ENCODE measurements around the gene PTPN2.
A peak's percentile ranks its signal among the peaks of the same experiment; 100 is the strongest.
"Not testable (repeated sequence)": the region's sequence is repeated elsewhere in the genome, so short reads cannot be mapped to it uniquely, and the experiment has no call there.

Gene PTPN2

GRCh38 chr18:12769644-12770440, 114.2 kb downstream of the PTPN2 start:
- peak; percentile 28 for DNase-seq

- DNase-seq: no peak
These were observed 114.9 kb downstream of the PTPN2 start for GRCh38 chr18:12769136-12769535.

- no peak for DNase-seq
These were observed 115.4 kb downstream of the PTPN2 start for GRCh38 chr18:12768625-12769024.

DNA sequence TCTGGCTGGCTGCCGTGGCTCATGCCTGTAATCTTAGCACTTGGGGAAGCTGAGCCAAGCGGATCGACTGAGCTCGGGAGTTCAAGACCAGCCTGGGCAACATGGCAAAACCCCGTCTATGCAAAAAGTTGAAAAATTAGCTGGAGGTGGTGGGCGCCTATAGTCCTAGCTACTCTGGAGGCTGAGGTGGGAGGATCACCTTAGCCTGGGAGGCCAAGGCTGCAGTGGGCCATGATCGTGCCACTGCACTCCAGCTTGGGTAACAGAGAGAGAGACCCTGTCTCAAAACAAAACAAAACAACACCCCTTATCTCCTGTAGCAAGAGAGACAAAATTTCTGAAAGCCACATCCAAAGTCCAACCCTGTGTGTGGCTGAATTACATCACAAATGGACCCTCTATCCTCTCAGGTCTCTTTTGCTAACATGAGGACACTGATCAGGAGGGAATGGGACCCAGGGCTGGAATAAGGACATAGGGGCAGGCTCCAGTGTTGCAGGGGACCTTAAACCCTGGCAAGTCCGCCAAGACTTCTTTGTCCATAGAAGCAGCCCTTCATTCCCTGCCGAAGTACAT, 116.4 kb downstream of the PTPN2 start:
- DNase-seq: no peak

DNA sequence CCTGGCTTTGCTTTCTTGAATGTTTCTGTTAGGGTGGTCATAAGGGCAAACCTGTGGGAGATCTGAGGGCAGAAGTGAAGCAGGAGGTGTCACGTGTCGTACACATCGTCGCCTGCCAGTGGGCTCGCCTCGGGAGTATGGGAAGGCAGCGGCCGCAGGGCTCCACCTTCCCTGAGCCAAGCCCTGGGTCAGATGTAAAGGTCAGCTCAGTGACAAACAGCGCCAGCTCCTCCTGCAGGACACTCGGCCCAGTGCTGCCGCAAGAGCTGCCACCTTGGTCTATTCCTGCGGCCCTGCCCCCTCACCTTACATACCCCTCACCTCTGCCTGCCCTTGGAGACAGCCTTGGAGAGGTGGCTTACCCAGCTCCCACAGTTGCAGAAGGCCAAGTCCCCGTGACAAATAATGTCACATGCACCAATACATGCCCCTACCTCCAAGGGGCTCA, 117.0 kb downstream of the PTPN2 start:
- DNase-seq: no peak

DNA sequence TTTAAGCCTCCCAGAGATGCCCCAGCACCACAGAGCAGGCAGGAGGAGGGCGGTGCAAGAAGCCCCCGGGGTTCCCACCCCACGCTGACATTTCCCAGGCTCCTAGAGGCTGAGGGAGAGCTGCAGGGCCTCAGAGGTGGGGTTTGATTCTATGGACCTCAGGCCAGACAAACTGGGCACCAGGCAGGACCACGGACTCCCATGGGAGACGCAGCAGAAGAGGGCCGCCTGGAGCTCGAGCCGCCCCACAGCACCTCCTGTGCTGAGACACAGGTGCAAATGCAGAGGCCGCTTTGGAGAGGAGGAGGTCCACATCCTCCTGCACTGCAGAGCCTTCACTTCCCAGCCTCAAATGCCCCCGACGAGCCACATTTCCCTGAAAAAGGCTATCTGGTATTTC, 118.5 kb downstream of the PTPN2 start:
- DNase-seq: no peak

DNA sequence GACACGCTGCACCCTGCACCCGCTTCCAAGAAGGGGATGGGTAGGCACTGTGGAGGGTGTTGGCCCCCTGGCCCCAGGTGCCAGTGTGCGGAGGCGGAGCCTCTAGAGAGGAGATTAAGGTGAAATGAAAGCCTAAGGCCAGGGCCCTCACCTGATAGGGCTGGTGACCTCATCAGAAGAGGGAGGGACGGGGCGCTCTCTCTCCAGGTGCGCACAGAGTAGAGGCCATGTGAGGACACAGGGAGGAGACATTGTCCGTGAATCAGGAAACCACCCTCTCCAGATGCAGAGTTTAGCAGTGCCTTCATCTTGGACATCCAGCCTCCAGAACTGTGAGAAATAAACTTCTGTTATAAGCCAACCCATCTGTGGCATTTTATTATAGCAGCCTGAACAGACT, 118.9 kb downstream of the PTPN2 start:
- DNase-seq: no peak

- DNase-seq: not testable (repeated sequence)
These were observed 125.5 kb downstream of the PTPN2 start for GRCh38 chr18:12758566-12758965.

- not testable (repeated sequence) for DNase-seq
These were observed 127.3 kb downstream of the PTPN2 start for GRCh38 chr18:12756619-12757239.

- not testable (repeated sequence) for DNase-seq
These were observed 128.4 kb downstream of the PTPN2 start for GRCh38 chr18:12755606-12756005.

GRCh38 chr18:12754511-12754910, 129.5 kb downstream of the PTPN2 start:
- no peak for DNase-seq

DNA sequence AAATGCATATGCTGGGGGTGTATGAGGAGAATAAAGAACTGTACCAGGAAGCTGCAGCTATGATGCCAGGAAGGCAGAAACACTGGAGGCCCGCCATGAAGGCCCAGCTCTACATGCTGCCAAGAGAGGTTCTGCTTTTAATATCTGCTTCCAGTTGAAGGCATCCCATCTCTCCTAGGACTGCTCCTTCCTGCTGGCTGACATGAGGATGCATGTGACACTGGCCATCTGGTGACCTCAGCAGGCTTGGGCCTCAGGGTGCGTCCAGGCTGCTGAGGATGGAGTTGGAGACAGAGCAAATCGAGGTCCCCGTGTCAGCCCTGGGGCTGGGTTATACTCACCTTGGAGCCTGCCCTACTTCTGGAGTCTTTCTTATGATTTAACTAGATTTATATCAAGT, 132.1 kb downstream of the PTPN2 start:
- no peak for DNase-seq

DNA sequence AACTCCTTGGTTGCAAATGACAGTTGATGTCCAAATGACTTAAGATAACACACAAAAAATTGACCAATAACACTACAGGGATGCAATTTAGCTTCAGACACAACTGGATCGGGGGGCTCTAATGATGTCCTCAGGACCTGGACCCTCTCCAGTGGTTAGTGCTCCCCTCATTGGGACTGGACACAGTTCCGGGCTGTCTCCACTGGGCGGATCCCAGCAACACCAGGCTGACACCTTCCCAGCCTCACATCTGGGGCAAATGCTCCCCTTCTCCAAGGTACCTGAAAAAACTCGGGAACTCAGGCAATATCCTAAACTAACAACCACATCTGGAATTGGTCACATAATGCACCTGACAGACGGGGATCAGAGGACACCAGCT, 132.5 kb downstream of the PTPN2 start:
- no peak for DNase-seq

- no peak for DNase-seq
These were observed 133.1 kb downstream of the PTPN2 start for GRCh38 chr18:12750715-12751502.

DNA sequence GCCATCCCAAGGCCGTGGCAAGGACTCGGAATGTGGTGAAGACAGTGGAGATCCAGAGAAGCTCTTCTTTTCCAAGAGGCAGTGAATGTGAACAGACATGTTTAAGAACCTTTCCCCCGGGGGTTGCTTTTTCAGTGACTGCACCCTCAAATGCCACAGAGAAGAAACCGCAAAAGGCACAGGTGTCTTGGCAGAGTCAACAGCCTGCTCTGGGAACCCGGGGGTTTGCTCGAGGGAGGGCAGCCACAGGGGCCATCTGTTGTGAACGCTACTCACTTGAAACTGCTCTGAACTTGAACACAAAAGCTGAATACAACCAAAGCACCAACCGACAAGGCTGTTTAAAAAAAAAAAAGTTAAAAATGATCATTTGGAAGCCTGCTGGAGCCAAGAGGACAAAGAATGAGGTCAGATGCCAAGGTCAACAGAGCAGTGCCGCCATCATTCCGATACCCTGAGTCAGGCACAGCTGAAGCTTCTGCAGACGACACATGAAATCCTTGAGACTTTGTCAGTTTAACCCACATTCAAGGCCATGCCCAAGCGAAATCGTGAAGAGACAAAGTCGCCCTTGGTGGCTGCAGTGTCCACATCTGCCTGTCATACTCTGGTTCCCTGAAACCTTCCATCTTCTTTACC, 133.8 kb downstream of the PTPN2 start:
- DNase-seq: no peak

DNA sequence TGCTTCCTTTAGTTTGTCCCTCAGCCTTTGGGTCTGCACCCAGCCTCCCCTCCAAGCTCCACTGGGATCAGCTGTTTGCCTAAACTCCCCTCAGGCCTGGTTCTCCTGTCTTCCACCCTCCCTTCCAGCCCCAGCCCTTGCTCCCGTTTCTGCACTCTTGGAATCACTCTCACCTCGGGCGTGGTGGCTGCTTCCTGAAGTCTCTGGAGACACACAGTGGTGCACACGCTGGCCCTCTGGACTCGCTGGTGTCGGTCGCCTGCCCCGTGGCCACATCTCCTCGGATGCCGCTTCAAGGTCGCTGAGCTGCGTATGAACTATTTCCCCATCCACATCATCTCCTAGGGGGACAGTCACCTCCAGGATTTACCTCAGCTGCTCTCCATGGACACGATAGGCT, 134.9 kb downstream of the PTPN2 start:
- no peak for DNase-seq

DNA sequence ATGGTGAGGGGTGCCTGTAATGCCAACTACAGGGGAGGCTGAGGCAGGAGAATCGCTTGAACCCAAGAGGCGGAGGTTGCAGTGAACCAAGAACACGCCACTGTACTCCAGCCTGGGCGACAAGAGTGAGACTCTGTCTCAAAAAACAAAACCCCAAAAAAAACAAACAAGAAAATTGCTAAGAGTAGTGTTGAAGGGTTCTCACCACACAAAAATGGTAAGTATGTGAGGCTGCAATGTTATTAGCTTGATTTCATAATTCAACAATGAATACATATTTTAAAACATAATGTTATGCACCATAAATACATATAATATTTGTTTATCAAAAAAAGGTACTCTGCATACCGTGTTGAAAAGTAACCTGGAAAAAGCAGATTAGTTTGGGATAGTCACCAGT, 135.4 kb downstream of the PTPN2 start:
- no peak for DNase-seq

DNA sequence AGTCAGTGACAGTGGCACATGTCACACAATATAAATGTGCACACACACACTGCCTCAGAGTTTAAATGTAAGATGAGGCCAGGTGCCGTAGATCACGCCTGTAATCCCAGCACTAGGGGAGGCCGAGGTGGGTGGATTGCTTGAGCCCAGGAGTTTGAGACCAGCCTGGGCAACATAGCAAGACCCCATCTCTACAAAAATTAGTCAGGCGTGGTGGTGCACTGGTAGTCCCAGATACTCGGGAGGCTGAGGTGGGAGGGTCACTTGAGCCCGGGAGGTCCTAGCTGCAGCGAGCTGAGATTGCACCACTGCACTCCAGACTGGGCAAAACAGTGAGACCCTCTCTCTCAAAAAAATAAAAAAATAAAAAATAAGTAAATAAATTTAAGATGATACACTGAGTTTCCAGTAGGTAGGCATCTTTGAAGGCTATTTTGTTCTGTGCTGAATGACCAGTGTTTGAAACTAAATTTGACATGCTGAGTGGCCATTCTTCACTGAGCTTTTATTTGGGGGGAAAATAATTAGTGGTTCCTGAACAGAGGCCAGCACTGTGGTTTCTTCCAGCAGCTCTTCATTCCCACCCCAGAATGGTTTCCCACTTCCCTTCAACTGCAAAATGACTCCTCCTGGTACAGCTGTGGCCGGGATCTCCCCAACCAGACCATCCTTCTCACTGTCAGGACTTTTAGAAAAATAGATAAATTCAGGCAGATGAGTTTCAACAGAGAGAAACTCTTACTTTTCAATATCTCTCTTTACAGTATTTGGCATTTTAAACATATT, 136.3 kb downstream of the PTPN2 start:
- no peak for DNase-seq

- no peak for DNase-seq
These were observed 138.8 kb downstream of the PTPN2 start for GRCh38 chr18:12745095-12745795.

DNA sequence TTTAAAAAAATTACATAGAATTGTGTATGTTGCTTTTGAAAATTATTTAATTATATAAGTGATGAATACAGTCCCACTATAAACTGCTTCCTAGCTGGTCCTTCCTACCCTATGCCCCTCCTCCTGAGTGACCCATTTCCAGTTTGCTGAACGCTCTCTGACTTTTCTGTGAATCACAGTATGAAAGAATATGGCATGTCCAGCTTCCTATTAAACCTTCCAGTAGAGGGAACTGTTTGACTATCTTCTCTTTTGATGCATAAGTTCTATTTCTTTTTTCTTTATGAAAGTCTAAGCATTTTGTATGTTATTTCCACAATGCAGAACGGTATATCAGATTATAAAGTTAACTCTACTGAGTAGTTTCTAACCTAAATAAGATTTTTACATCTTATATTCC, 139.9 kb downstream of the PTPN2 start:
- DNase-seq: no peak

DNA sequence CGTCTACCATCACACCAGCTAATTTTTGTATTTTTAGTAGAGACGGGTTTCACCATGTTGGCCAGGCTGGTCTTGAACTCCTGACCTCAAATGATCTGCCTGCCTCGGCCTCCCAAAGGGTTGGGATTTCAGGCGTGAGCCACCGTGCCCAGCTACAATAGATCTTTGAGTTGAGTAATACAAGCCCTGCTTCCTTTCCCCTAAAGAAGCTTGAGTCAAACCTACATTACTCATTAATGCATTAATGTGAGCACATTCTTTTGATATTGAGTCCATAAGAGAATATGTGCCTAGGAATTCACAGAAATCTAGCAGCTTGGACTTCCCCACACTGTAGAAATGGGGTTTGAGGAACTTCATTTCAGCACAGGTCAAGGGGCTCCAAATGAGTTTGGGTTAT, 141.6 kb downstream of the PTPN2 start:
- no peak for DNase-seq

All from activated CD8-positive, alpha-beta memory T cell treated with anti-CD3 and anti-CD28 coated beads, Interleukin-2, amount 50 U/mL, for 48 hours (primary cell).